HG03139 (cell line): ENCODE measurements around the gene ZNF362.

Experiments used
- ATAC-seq: cut with Tn5 transposase; IDR thresholded peaks from one replicate; pipeline ENCODE4 v1.9.1; 2021; ENCODE audit not compliant: unreplicated experiment

ZNF362 gene

GRCh38 chr1:33267468-33268205 lies 11.3 kb downstream of the ZNF362 start:
- ATAC-seq: no peak

- ATAC-seq: no peak
These were observed 12.2 kb downstream of the ZNF362 start for GRCh38 chr1:33268457-33268856.

DNA sequence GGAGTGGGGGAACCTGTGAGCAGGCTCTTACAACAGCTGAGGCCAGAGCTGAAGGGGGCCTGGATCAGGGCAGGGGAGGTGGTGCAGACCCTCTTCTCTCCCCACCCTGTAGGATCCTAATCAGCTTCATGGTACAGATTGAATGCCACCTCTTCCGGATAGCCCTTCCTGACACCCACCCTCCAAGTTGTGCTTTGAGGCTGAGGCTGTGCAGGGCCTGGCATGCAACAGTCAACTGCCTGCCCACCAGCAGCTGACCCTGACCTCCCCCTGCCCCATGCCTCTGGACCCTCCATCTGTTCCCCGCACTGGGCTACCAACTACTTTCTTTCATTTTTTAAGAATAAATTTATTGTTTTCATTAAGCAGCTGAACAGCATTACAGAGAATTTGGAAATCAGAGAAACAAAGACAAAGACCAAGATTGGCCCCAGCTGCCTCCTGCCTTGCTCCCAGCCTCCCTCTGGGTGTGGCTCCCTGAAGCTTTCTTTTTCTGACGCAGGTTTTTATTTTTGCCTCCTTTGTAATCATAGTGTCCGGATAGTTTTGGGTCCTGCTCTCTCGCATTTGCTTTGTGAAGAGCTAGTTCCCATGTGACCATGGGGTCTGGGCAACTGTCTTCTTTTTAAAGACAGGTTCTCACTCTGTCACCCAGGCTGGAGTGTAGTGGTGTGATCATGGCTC lies 12.8 kb downstream of the ZNF362 start:
- ATAC-seq: no peak

- no peak for ATAC-seq
These were observed 13.3 kb downstream of the ZNF362 start for GRCh38 chr1:33269621-33270020.

DNA sequence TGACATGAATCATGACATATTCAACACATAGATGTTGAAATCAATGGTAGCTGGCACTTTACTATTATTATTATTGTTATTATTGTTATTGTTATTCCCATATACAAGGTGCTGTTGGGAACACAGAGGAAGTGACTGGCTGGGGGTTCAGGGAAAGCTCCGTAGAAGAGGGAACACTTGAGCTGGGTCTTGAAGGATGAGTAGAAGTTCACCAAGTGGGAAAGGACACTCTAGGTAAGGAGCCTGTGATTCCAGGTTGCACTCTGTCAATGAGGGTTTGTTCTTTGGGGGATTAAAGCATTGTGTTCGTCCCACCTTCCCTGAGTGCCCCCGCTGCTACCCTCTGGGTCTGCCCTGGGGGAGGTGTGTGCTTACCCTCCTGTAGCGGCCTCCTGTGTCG lies 14.1 kb downstream of the ZNF362 start:
- no peak for ATAC-seq

DNA sequence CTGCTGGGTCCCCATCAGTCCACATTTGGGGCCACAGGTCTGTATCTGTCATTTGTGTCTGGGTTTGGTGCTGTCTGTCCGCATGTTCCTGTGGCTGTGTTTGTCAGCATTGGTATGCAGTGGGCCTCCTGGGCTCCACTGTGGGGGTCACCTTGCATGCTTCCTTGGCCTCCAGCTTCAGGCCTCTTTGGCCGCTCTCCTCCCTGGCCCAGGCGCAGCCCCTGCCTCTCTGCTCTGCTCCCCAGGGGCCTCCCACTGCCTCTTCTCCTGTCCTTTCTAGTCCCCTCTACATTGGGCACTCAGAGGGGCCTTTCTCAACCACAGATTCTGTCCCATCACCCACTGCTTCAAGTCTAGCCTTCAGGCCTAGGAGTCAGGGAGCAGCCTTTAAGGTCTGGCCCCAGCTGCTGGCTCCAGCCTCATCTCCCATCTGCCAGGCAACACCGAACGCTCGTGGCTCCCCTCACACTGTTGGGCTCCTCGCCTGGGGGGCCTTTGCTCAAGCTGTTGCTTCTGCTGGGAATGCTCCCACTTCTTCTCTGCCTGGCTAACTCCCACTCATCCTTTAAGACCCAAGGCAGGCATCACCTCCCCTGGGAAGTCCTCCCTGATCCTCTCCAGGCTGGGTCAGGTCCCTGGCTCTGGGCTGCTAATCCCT lies 14.6 kb downstream of the ZNF362 start:
- no peak for ATAC-seq

GRCh38 chr1:33271666-33272505 lies 15.6 kb downstream of the ZNF362 start:
- ATAC-seq: no peak

- ATAC-seq: no peak
These were observed 16.2 kb downstream of the ZNF362 start for GRCh38 chr1:33272509-33272908.

- no peak for ATAC-seq
These were observed 16.6 kb downstream of the ZNF362 start for GRCh38 chr1:33272930-33273329.

DNA sequence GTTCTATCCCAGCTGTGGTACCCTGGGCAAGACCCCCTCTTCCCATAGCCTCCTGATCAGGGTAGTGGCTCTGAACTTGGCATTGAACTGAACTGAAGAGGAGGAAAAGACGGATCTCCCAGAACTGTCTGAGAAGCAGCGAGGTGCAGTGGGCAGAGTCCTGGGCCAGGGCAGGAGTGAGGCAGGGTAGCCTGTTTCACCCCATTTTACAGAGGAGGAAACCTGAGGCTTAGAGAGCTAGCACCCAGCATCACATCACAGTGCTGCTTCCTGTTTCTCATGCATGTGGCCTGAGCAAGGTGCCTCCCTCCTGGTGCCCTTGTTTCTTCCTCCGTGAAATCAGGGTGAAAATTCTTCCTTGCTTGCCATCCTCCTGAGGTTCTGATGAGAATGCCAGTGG lies 17.1 kb downstream of the ZNF362 start:
- no peak for ATAC-seq

DNA sequence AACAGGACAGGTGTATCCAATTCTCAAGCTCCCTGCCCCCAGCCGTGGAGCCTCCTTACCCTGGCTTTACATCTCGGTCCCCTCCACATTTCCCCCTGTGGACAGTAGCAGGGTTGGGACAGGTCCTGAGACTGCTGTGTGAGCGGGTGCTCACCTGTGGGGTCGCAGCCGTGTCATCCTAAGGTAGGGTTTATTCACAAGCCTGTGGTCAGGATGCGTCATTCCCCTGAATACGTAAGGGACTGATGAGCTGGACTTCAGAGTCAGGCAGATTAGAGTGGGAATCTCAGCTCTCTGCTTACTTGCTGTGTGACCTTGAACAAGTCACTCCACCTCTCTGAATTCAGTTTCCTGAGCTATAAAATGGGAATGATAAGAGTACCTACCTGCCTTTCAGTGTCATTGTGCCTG lies 17.7 kb downstream of the ZNF362 start:
- ATAC-seq: no peak

DNA sequence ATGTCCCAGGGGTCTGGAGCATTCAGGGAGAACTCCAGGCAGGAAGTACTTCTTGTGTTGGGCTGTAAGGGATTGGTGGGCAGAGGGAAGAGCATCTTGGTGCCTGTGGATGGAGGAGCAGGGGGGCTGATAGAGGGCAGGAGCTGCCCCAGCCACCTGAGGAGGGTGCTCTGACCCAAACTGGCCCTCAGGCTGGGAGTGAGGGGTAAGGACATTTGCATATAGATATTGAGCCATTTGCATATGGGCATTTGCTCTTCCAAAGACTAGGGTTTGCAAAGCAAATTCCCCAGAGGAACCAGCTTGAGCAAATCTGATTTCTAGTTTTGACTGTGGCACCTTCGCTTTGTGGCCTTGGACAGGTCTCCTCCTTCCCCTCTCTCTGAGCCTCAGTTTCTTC lies 18.2 kb downstream of the ZNF362 start:
- no peak for ATAC-seq

DNA sequence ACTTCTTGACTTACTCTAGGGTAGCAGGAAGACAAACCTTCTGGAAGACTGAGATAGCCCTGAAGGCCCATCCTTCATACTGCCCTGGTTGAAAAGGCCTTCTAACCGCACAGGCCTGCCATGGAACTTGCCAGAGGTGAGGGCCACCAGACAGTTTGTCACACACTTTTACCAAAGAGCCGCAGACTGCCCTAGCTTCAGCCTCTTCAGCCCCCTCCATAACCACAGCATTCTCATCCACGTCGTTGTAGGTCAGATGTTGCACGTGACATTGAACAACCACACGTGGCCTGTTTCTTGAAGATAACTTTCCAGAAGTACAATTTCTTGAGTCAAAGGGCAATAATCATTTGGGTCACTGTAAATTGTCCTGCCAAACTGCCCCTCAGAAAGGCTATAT lies 18.9 kb downstream of the ZNF362 start:
- no peak for ATAC-seq

- no peak for ATAC-seq
These were observed 19.6 kb downstream of the ZNF362 start for GRCh38 chr1:33275706-33276572.

DNA sequence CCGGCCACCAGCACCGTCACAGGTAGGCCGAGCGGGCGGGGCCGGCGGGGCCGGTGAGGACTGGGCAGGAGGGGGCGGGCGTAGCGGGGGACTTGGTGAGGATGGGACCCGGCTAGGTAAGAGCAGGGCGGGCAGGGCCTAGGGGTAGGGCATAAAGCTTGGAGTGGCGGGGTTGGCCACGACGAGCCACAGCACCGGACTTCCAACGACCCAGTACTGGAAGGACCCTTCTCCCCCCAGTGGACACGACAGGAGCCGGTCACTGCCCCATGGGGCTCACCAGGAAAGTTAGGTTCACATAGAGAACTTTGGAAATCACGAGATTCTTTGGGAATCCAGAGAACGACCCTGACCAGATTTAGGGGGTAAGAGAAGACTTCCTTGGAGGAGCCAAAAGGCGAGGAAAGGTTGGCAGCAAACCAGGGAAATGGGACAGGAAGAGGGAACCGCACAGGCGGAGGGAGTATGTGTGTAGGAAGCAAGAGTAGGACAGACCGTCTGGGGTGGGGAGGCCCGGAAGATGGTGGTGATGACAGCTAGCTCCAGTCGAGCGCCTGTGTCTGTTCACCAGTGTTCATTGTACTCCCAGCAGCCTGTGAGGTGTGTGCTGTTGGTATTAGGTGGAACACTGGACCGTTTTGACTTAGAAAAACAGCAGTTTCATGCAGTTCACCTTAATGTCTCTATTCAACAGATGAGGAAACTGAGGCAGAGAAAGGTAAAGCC lies 20.4 kb downstream of the ZNF362 start:
- ATAC-seq: no peak

GRCh38 chr1:33277488-33278084 lies 21.3 kb downstream of the ZNF362 start:
- ATAC-seq: no peak

- no peak for ATAC-seq
These were observed 23.9 kb downstream of the ZNF362 start for GRCh38 chr1:33280091-33280661.

- no peak for ATAC-seq
These were observed 25.4 kb downstream of the ZNF362 start for GRCh38 chr1:33281554-33282303.
